Central memory CD8-positive, alpha-beta T cell (primary cell): ENCODE results near the gene REV1.

Source experiments
- ATAC-seq: fragments of 150-1000 bp; cut with Tn5 transposase; replicated peaks from 2 replicates; pipeline ENCODE4 v1.10.0; 2022; ENCODE audit warnings: mild to moderate bottlenecking, moderate FRiP score, moderate number of reproducible peaks; ENCODE audit not compliant: poor library complexity, severe bottlenecking; ENCODE audit errors: extremely low read depth
- DNase-seq, 2 donors: peaks; one replicate each; pipeline ENCODE4 v3.0.0; 2021; ENCODE audit warnings: low spot score in 2 of 2
- H3K27ac Mint-ChIP-seq: one replicate; pipeline ENCODE4 v1.8.0; 2022; ENCODE audit warnings: low read depth, mild to moderate bottlenecking, moderate library complexity, mixed read lengths
- H3K27me3 Mint-ChIP-seq: one replicate; pipeline ENCODE4 v1.8.0; 2022; ENCODE audit warnings: mixed read lengths
- H3K36me3 Mint-ChIP-seq: one replicate; pipeline ENCODE4 v1.8.0; 2022; ENCODE audit warnings: mild to moderate bottlenecking, moderate library complexity, mixed read lengths; ENCODE audit not compliant: insufficient read depth
- H3K4me1 Mint-ChIP-seq: one replicate; pipeline ENCODE4 v1.8.0; 2022; ENCODE audit warnings: mixed read lengths
- H3K4me3 Mint-ChIP-seq: one replicate; pipeline ENCODE4 v1.8.0; 2022; ENCODE audit warnings: mild to moderate bottlenecking, moderate library complexity, mixed read lengths
- H3K9me3 Mint-ChIP-seq: one replicate; pipeline ENCODE4 v1.8.0; 2022; ENCODE audit warnings: mixed read lengths

REV1 gene

DNA sequence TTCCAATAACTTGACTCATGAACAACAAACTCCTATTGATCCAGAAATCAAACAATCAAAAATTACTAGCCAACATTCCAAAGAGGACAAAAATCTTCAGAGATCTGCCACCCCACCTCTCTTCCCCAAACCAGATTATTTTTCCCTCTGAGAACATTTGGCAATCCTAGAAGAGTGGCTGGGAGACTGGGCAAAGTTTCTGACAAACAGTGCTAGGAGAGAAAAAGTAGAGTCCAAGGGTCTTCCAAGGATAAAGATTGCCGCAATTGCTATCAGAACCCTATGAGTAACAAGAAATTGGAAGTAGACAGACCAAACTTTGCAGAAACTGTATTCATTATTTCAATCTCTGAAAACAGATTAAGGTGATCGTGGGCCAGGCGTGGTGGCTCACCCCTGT, 22.4 kb downstream of the REV1 start:
- no peak for DNase-seq
- Mint-ChIP-seq H3K9me3 (no peaks in the 10 kb centered on the region), H3K4me3 (no peak overlapping the region), H3K27me3 (no peaks in the 10 kb centered on the region), H3K4me1 (peaks cover 35% of the 10 kb centered on the region), H3K27ac (no peak overlapping the region), H3K36me3 (peaks cover 3% of the 10 kb centered on the region)
- no peak for ATAC-seq

DNA sequence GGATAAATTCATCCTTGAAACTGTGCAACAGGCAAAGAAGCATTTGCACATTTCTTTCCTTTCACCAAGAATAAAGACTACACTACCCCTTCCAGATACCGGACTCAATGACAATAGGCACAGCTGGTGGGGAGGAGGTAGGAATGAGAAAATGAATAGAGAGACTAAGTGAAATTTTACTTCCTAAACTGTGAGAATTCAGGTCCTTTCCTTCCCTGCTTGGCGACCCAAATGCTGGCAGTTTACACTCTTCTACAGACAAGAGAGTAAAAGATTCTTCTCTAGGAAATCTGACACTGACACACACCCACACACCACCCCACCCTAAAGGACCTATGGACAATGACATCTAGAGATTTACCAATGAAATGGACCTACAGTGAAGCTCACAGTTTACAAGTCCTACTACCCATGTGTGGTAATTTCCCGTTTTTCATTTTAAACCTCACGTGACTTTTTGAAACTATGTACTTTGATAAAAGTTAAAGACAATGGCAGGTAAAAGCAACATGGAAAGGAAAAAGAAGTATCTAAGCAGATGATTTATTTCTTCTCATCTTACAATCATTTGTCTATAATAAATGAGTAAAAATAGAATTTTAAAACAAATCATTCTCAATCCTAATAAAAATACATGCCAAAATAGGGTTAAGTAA, 27.9 kb downstream of the REV1 start:
- no peaks in the 10 kb centered on the region for H3K27me3 Mint-ChIP-seq
- H3K9me3 Mint-ChIP-seq = no peaks in the 10 kb centered on the region
- H3K4me1 Mint-ChIP-seq = peaks cover 9% of the 10 kb centered on the region
- ATAC-seq (no peak), DNase-seq (no peak)
- no peak overlapping the region for H3K4me3 Mint-ChIP-seq
- no peak overlapping the region for H3K27ac Mint-ChIP-seq
- H3K36me3 Mint-ChIP-seq = peaks cover 8% of the 10 kb centered on the region

DNA sequence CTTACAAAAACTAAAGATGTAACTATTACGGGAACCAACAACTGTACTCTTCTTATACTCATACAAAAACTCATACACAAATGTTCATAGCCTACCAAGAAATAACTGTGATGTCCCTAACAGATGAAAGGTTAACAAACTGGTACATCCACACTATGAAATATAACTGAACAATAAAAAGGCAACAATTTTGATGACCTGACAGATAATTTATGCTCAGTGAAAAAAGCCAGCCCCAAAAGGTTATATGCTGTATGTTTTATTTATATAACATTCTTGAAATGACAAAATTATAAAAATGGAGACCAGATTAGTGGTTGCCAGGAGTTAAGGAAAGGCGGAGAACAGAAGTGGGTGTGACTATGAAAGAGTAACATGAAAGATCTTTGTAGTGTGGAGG, 31.3 kb downstream of the REV1 start:
- H3K27ac Mint-ChIP-seq = no peak overlapping the region
- no peaks in the 10 kb centered on the region for H3K9me3 Mint-ChIP-seq
- no peak for ATAC-seq
- no peaks in the 10 kb centered on the region for H3K27me3 Mint-ChIP-seq
- H3K36me3 Mint-ChIP-seq = peaks cover 20% of the 10 kb centered on the region
- peaks cover 6% of the 10 kb centered on the region for H3K4me1 Mint-ChIP-seq
- H3K4me3 Mint-ChIP-seq = no peak overlapping the region
- DNase-seq = no peak

DNA sequence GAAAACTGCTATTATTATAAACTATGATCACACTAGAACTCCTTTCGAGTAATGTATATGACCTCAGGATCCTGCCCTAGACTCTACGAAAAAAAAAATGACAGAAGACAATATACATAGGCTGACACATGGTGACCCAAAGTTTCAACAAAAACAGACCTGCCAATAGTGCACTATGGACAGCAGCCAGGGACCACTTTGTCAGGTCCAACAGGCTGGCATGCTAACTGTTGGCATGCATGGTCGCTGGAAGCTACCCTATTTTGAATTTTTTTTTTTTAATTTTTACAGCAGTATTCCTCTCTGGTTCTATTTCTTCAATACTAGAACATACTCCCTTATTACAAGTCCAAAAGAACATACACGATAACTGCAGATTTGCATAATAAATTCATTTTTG, 38.1 kb downstream of the REV1 start:
- DNase-seq (no peak), ATAC-seq (no peak)
- H3K9me3 Mint-ChIP-seq = no peaks in the 10 kb centered on the region
- H3K27me3 Mint-ChIP-seq = no peaks in the 10 kb centered on the region
- H3K36me3 Mint-ChIP-seq = peaks cover 38% of the 10 kb centered on the region
- H3K4me1 Mint-ChIP-seq = peaks cover 9% of the 10 kb centered on the region
- H3K27ac Mint-ChIP-seq = no peak overlapping the region
- H3K4me3 Mint-ChIP-seq = no peak overlapping the region

DNA sequence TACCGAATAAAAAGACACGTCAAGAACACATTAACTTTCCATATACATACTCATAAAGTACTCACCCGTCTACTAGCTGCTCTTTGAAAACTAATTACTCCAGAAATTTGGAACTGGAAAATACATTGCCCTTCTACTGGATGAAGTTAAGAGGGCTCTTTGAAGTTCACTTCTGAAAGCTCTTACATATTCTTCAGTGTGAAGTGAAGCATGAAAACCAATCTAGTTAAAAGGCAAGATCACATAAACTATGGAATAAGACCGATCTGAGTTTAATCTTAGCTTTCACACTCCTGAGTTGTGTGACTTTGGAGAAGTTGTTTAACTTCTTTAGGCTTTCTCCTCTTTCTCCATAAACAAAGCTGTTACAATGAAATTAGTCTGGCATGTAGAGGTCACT, 38.5 kb downstream of the REV1 start:
- ATAC-seq (no peak), DNase-seq (no peak)
- no peaks in the 10 kb centered on the region for H3K27me3 Mint-ChIP-seq
- peaks cover 12% of the 10 kb centered on the region for H3K4me1 Mint-ChIP-seq
- H3K4me3 Mint-ChIP-seq = no peak overlapping the region
- no peak overlapping the region for H3K27ac Mint-ChIP-seq
- H3K9me3 Mint-ChIP-seq = no peaks in the 10 kb centered on the region
- H3K36me3 Mint-ChIP-seq = peaks cover 38% of the 10 kb centered on the region

DNA sequence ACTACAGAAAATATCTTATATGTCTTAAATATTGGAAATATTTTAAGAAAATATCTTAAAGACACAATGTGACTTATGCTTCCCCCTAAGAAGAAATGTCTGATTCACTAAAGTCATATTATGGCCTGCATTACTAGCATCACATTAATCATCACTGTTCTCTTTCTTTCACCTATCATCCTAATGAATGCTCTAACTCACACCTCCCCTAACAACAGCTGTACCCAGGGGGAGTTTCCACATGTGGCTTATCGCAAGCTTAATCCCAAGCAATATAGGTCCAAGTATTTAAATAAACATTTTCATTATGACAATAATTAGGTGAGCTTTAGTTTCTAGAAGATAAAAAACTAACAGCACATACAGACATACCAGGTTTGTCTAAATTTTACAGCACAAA, 39.6 kb downstream of the REV1 start:
- DNase-seq (no peak), ATAC-seq (no peak)
- peaks cover 38% of the 10 kb centered on the region for H3K36me3 Mint-ChIP-seq
- H3K4me3 Mint-ChIP-seq = no peak overlapping the region
- peaks cover 8% of the 10 kb centered on the region for H3K4me1 Mint-ChIP-seq
- no peaks in the 10 kb centered on the region for H3K9me3 Mint-ChIP-seq
- H3K27me3 Mint-ChIP-seq = no peaks in the 10 kb centered on the region
- H3K27ac Mint-ChIP-seq = no peak overlapping the region

DNA sequence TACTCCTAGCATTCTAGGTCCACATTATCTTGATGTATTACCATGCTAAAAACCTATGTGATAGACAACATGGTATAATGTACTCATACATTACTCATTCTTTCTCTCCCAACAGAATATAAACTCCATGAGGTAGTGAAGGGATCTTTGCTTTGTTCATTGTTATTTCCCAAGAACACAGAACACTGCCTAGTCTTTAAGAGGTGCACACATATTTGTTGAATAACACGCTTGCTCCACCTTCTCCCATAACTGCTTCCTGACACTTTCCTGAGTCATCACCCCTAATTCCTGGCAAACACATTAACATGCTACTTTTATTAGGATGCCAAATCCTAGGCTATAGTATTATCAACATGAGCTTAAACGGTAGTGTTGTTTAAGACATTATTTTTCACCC, 41.3 kb downstream of the REV1 start:
- DNase-seq = no peak
- Mint-ChIP-seq H3K27me3 (no peaks in the 10 kb centered on the region), H3K4me3 (no peak overlapping the region), H3K9me3 (no peaks in the 10 kb centered on the region), H3K27ac (no peak overlapping the region), H3K36me3 (peaks cover 30% of the 10 kb centered on the region), H3K4me1 (peaks cover 12% of the 10 kb centered on the region)
- ATAC-seq = no peak

DNA sequence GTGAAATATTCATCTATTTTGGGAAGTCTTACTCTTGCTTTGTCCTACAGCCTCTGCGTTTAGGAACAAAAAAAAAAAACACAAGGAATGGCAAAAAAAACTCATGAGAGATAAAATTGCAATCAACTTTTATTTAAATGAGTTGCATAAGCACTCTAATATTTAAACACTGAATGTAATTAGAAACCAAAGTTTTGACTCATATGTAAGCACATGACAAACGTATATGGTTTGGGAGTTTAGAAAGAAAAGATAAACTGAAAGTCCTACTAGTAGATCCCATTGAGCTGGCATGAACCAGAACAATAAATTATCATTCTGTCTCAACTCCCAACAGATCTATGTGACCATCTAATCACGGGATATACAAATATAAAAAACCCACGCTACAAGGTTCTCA, 44.8 kb downstream of the REV1 start:
- DNase-seq (no peak), ATAC-seq (no peak)
- H3K27ac Mint-ChIP-seq = no peak overlapping the region
- H3K27me3 Mint-ChIP-seq = no peaks in the 10 kb centered on the region
- H3K4me3 Mint-ChIP-seq = no peak overlapping the region
- peaks cover 17% of the 10 kb centered on the region for H3K36me3 Mint-ChIP-seq
- H3K4me1 Mint-ChIP-seq = peaks cover 12% of the 10 kb centered on the region
- H3K9me3 Mint-ChIP-seq = no peaks in the 10 kb centered on the region

DNA sequence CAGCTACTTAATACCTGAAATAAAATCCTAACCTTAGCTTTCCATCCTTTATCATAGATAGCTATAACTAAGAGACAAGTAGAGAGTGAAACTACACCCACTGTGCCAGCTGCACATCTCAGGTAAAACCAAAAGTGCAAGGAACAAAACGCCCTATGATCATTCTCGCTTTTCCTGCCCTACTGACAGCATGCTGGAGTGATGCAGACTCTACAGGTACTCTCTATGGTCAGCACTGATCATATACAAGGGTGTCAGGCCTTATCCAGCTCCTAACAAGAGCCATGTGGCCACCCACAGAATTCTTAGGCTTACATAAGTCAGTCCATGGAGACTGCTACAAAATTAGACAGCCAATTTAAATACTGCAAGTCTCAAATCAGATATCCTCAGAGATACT, 45.6 kb downstream of the REV1 start:
- peaks cover 18% of the 10 kb centered on the region for H3K36me3 Mint-ChIP-seq
- H3K4me1 Mint-ChIP-seq = peaks cover 12% of the 10 kb centered on the region
- H3K9me3 Mint-ChIP-seq = no peaks in the 10 kb centered on the region
- DNase-seq (no peak), ATAC-seq (no peak)
- no peak overlapping the region for H3K27ac Mint-ChIP-seq
- no peak overlapping the region for H3K4me3 Mint-ChIP-seq
- no peaks in the 10 kb centered on the region for H3K27me3 Mint-ChIP-seq

DNA sequence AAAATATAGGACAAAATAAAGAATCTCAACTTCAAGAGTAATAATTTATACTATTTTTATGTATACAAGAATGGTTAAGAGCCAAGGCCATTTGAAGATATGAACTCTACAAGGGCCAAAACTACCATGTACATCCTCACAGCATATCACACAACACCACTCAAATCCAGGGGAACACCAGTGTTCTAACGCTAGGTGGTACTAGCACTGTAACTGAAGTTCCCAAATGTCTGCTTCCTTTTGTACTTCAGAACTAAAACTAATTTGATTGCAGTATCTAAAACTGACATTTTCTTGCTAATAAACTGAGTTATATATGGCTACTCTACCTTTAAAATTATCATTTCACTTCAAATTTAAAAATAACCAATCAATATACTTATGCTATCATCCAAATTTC, 47.0 kb downstream of the REV1 start:
- Mint-ChIP-seq H3K4me1 (peaks cover 12% of the 10 kb centered on the region), H3K4me3 (no peak overlapping the region), H3K27me3 (no peaks in the 10 kb centered on the region), H3K27ac (no peak overlapping the region), H3K9me3 (no peaks in the 10 kb centered on the region), H3K36me3 (peaks cover 19% of the 10 kb centered on the region)
- ATAC-seq (no peak), DNase-seq (no peak)

DNA sequence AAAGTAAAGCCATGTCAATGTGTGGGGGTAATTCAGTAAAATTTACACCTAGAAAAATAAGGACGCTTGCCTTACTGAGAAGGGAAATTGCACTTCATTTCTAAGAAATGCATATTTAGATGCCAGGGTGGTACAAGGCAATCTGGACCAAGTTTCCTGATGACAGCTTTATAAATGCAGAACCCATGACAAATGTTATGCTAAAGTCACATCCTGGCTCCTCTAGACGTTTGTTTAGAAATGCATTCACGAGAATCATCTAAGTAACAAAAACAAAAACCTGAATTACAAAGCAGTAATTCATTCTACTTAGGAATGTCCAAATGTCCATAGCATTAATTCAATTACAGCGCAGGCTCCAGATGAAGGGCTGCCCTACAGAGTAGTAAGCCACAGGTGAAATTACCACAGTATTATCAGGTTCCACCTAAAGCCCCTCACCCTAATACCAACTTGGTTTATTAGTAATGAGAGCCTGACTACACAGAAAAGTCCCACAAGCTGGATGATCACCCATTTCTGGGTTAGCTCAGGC, 49.8 kb downstream of the REV1 start:
- ATAC-seq = no peak
- H3K27me3 Mint-ChIP-seq = no peaks in the 10 kb centered on the region
- H3K4me3 Mint-ChIP-seq = no peak overlapping the region
- DNase-seq = no peak
- H3K36me3 Mint-ChIP-seq = peaks cover 16% of the 10 kb centered on the region
- peaks cover 6% of the 10 kb centered on the region for H3K4me1 Mint-ChIP-seq
- H3K9me3 Mint-ChIP-seq = no peaks in the 10 kb centered on the region
- H3K27ac Mint-ChIP-seq = no peak overlapping the region

DNA sequence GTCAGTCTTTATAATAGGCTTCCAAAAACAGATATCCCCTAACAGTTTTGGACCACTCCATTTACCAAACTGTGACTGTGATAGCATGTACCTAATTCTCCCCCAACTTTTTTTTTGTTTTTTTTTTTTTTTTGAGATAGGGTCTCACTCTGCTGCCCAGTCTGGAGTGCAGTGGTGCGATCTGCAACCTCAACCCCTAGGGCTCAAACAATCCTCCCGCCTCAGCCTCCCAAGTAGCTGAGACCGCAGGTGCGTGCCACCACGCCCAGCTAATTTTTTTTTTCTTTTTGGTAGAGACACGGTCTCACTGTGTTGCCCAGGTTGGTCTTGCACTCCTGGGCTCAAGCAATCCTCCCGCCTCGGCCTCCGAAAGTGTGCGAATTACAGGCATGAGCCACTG, 52.9 kb downstream of the REV1 start:
- H3K36me3 Mint-ChIP-seq = peaks cover 15% of the 10 kb centered on the region
- no peaks in the 10 kb centered on the region for H3K9me3 Mint-ChIP-seq
- H3K27ac Mint-ChIP-seq = no peak overlapping the region
- no peaks in the 10 kb centered on the region for H3K27me3 Mint-ChIP-seq
- ATAC-seq (no peak), DNase-seq (no peak)
- no peaks in the 10 kb centered on the region for H3K4me1 Mint-ChIP-seq
- no peak overlapping the region for H3K4me3 Mint-ChIP-seq

DNA sequence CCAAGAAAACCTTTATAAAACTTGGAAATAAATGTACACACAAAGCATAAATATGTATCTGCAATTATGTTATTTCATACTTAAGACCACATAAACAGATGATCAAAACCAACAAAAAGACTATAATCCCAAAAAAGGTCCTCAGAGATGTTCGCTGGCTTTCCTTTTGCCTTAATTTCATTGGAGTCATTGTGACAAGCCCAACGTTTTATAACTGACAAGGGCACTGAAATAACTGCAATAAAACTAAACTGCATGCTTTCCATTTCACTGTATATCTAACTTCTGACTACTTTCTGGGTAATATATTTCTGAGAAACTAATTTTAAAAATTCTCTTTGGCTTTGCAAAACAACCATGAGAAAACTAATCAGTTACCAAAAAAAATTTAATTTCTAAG, 56.5 kb downstream of the REV1 start:
- Mint-ChIP-seq H3K9me3 (no peaks in the 10 kb centered on the region), H3K4me1 (peaks cover 17% of the 10 kb centered on the region), H3K36me3 (peaks cover 12% of the 10 kb centered on the region), H3K27ac (no peak overlapping the region), H3K4me3 (no peak overlapping the region), H3K27me3 (no peaks in the 10 kb centered on the region)
- no peak for ATAC-seq
- no peak for DNase-seq
